Endometrium (tissue), 2 donors: ENCODE data around the gene MAPK8IP3.
"Not testable (repeated sequence)": the region's sequence is repeated elsewhere in the genome, so short reads cannot be mapped to it uniquely, and the experiment has no call there.

Experiments used
- FAIRE-seq: peaks from 2 replicates; lab custom pipeline; 2012; peaks lifted over from hg19 to GRCh38; lab: Jason Lieb, UNC
- donor health status: control.
- donor health status: control.

Gene MAPK8IP3

DNA sequence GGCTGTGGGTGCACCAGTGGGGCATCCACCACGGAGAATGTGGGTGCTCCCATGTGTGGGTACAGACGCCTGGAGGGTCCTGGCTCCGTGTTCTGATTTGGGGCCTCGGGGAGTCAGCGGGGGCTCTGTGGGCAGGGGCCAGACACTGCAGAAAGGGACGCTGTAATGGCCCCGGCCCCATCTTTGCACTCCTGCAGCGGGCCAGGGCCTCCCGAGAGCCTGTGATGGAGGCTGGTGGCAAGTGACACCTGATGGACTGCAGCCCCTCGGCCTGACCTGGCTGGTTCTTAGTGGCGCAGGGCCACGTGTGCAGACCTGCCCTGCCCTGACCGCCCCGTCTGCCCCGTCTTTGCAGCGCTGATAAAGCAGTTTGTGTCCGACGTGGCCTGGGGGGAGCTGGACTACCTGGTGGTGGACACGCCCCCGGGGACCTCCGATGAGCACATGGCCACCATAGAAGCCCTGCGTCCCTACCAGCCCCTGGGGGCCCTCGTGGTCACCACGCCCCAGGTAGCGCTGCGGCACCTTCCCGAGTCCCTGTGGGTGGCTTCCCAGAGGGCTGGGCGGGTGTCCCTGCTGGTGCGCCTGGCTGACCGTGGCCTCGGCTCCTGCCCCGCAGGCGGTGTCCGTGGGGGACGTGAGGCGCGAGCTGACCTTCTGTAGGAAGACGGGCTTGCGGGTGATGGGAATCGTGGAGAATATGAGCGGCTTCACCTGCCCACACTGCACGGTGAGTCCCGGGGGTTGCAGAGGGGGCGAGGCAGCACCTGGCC lies 81.5 kb downstream of the MAPK8IP3 start:
- FAIRE-seq, result no peak

DNA sequence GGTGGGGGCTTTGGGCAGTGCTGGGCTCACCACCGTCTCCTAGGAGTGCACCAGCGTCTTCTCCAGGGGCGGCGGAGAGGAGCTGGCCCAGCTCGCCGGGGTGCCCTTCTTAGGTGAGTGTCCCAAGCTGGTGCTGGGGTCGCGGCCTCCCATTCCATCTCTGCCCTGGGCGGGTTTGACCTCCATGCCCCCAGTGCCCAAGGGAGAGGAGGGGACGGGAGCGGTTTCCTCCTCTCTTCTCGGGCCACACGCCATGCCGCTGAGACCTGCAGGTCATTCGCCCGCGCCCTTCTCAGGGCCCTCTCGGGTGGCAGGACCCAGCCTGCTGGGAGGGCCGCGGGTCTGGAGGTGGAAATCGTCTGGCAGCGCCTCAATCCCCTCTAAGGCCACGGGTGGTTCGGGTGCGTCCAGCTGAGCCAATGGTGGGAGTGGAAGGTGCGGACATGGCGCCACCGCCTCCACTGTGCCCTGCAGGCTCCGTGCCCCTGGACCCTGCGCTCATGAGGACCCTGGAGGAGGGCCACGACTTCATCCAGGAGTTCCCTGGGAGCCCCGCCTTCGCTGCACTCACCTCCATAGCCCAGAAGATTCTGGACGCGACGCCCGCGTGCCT lies 82.2 kb downstream of the MAPK8IP3 start:
- no peak for FAIRE-seq

DNA sequence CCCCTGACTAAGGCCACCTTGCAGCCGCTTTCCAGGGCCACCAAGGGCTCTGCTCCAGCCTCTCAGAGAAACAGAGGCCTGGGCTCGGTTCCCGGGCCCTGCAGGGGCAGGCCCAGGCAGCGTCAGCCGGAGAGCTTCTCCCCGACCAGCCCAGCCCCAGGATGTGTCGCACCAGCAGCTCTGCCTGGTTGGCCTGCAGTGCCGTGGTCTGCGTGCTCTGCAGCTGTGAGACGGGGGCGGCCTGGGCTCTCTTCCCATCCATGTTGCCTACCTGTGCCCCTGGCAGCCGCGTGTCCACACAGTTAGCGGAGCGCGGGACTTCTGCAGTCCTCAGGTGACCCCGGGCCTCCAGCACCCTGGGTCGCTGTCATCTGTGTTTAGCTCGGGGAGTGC lies 82.7 kb downstream of the MAPK8IP3 start:
- FAIRE-seq, result no peak

DNA sequence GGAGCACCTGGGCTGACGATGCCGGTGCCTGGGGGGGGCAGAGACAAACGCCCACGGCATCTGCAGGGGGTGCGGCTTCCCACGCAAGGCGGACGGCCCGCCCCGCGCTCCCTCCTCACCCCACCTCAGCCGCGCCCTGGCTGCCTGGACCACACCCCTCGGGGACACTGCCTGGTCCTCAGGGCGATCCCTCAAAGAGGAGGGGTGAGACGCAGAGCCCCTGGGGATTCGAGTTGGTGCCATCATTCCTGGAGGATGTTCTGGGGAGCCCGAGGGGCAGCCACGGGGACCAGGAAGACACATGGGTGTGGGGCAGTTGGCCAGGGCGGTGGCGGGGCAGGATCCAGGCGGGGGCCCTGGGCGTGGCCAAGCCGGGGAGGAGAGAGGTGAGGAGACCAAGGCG lies 83.6 kb downstream of the MAPK8IP3 start:
- no peak for FAIRE-seq

DNA sequence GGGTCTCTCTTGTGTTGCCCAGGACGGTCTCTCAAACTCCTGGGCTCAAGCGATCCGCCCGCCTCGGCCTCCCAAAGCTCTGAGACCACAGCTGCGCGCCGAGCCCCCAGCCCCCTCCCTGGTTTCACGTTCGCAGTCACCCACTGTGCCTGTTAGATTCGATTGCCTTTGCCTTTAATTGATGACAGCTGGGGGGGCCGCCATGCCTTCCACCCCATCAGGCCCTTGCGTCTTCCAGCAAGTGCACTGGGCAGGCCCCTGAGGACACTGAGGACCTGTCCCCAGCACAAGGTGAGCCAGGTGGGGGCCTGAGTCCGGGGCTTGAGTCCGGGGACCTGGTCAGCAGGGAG lies 84.2 kb downstream of the MAPK8IP3 start:
- no peak for FAIRE-seq

DNA sequence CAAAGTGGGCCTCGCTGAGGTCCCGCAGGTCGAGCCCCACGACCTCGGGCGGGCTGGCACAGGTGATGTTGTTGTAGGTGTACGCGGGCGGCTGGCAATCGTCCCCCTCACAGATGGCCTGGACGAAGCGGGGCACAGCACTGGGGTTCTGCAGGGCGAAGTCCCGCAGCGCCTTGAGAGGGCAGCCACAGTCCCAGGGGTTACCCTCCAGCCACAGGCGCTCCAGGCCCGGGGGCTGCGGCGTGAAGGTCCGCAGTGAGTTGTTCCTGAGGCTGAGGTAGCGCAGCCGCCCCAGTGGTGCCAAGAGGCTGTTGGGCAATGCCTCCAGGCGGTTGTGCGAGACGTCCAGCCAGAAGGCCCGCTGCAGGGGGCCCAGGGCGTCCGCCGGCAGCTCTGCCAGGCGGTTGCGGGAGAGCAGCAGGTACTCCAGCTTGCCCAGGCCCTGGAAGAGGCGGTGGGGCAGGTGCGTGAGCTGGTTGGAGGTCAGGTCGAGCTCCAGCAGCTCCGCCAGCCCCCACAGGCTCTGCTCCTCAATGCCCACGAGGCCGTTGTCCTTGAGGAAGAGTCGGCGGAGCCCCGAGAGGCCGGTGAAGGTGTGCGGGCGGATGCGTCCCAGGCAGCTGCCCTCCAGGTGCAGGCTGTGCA lies 84.7 kb downstream of the MAPK8IP3 start:
- no peak for FAIRE-seq

DNA sequence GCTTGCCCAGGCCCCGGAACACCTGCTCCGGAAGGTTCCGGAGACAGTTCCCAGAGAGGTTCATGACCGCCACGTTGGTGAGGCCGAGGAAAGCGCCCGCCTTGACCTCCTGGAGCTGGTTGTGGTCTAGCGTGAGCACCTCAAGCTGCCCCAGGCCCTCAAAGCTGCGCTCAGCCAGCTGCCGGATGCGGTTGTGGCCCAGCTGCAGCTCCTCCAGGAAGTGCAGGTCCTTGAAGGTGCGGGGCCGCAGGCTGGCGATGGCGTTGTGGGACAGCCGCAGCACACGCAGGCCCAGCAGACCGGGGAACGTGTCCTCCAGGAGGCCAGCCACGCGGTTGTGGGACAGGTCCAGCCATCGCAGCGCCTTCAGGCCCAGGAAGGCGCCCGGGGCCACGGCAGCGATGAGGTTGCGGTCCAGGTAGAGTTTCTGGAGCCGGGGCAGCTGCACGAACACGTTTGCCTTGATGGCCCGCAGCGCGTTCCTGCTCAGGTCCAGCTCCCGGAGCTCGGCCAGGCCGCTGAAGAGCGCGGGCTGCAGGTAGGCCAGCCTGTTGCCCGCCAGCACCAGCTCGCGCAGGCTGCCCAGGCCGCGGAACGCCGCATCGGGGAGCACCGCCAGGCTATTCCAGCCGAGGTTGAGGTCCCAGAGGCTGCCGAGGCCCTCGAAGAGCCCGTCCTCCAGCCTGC lies 85.4 kb downstream of the MAPK8IP3 start:
- no peak for FAIRE-seq

DNA sequence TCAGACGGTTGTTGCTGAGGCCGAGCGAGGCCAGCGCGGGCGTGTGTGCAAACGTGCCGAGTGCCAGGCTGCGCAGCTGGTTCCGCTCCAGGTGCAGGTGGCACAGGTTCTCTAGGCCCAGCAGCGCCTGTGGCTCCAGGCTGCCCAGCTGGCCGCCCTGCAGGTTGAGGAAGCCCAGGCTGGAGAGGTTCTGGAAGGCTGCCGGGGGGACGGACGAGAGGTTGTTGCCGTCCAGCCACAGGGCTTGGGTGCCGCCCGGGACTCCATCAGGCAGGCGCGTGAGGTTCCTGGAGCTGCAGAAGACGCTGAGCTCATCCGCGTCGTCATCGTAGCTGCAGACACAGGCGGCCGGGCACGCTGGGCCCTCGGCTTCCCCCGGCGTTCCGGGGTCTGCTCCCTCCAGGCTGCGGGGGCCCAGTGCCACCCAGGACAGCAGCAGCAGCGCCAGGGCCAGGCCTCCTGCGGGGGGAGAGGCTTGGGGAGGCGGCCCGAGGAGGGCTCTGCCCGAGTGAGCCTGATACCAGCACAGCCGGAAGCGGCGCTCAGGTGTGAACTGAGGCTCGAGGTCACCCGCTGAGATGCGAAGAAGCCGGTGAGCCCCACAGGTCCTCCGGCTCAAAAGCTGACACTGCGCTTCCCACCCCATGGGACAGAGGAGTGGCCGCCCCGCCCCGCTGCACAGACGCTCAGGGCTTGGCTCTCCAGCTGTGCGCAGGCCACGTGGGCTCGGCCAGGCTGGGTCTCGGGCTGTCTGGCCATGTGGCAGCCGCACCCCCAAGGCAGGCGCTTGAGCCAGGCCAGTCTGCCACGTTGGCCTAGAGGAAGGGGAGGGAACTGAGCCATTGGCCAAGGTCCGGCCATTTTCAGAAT lies 86.2 kb downstream of the MAPK8IP3 start:
- no peak for FAIRE-seq

DNA sequence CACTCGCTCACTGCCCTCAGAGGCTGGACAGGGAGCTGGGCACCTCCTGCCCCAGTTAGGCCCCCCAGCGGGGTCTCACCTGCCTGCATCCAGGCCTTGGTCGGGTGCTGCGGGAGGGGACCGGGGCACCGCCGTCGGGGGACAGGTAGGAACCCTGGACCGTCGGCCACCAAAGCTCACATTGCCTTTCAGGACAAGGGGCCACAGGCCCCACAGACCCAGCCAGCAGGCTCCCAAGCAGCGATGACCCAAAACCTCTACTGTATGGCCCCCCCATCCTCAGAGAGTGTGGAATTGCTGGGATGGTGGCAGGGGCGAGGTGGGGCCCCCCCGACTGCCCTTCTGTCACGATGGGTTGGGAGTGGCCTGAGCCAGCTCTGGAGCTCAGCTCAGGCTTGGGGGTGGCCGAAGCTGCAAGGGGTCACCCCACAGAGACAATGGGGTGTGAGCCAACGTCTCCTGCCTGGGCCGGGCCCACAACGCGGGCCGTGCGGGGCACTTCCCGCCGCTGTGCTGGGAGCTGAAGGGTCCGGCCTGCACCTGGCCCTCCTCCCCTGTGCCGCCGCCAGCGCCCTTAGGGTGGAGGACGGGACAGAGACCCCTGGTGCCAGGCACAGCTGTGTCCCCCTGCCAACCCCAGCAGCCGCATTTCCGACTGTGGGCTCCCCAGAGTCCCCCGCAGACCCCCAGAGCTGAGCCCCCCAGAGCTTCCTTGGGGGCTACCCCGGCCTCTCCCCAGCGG lies 87.0 kb downstream of the MAPK8IP3 start:
- no peak for FAIRE-seq

DNA sequence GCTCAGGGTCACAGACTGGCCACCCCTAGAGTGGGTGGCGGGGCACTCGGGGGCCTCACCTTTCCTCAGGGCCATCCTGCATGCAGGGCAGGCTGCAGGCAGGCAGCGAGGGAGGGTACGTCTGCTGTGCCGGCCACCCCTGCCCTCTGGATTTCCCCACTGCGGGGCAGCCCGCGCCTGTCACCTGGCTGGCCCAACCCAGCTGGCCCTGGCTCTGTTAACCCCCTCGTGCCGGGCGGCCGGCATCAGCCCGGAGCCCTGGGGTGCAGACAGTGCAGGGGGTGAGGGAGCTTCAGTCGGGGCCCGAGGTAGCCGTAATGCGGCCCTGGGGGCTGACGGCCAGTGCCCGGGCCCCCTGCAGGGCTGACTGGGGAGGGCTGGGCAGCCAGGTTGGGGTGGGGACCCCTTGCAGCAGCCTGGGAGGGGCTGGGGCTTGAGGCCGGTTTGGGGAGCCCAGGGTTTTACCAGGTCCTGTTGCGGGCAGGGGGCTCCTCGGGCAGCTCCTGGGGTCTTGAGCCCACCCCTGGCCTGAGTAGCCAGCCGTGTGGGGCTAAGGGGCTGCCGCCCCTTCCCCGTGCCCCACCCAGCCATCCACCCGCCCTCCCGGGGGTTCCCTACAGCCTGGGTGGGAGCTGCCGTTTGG lies 87.7 kb downstream of the MAPK8IP3 start, which contains the start of gene IGFALS:
Gene IGFALS, minus strand, starts transcription at position 128 of the 643 bp plus-strand sequence. Its CDS starts 53 bp downstream, at position 75.
- FAIRE-seq, result no peak

DNA sequence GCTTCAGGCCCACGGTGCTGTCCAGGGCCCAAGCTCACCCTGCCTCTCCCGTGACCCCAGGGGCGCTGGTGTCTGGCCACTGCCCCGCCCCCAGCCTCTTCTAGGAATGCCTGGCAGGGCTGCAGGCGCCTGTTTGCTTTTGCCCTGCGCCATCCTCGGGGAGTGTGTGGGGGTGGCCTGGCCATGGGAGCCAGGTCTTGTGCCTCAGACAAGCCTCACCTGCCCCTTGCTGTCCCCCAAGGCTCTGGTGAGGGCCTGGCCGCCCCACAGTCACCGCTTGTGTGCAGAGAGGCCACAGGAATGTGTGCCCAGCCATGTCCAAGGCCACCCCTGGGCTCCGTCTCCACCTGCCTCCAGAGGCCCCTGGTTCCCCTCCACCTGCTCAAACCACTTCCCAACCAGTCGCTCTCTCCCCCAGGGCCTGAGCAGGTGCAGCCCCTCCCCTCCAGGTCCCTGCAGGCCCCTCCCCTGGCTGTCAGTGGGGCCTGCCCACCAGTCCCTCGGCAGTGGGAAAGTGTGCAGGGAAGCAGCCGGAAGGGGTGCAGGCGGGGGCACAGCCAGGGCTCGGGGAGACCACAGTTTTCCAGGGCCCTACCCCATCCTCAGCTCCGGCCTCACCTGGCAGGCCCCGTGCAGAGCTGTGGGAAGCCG lies 88.4 kb downstream of the MAPK8IP3 start:
- FAIRE-seq, result no peak

DNA sequence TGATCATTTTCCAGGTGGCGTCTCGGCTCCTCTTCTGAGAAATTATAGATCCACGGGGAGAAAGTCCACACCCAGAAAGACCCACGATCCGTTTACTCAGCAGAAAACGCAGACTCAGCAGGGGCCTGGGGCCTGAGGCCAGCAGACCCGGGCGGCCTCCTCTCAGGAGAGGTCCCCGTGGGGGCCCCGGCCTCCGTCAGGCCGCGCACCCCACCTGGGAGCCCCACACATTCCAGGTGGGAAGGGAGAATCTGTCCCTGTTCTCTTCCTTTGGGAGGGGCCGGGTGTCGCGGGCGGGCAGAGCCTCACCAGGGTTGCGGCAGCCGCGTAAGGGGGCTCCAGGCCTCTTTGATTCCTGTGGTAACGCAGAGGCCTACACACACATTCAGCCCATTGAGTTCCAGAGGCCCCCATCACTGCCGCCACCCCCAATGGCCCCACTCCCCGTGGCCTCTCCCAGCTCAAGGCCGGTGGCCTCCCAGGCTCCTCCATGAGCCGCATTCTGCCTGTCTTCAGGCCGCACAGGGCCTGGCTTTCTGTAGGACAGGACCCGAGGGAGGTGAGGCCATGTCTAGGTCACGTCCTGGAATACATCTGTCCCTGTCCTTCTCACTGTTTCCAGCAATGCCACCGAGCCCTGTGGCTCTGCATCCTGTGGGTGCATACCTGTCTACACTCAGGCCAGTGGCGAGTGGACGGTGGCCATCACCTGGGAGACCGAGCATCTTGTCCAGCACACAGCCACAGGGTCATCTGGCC lies 89.1 kb downstream of the MAPK8IP3 start:
- no peak for FAIRE-seq

DNA sequence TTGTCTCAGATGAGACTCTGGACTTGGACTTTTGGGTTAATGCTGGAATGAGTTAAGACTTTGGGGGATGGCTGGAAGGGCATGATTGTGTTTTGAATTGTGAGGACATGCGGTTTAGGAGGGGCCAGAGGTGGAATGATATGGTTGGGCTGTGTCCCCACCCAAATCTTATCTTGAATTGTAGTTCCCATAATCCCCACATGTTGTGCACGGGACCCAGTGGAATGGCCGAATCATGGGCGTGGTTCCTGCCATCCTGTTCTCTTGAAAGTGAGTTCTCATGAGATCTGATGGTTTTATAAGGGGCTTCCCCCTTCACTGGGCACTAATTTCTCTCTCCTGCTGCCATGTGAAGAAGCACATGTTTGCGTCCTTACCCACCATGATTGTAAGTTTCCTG lies 93.3 kb downstream of the MAPK8IP3 start:
- not testable (repeated sequence) for FAIRE-seq

DNA sequence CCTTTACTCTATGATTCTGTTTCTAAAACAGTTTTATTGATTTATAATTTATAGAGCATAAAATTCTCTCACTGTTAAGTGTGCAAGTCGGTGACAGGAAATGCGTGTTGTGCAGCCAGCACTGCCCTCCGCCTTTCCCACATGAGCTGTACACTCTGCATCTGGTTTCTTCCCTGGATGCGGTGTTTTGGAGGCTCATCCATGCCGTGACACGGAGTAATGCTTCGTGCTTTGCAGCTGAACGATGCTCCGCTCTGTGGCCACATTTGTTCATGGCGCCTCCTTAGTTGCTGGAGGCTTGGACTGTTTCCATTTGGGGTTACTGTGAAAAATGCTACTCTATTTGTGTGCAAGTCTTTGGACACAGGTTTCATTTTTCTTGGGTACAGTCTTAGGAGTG lies 94.7 kb downstream of the MAPK8IP3 start:
- FAIRE-seq, result no peak

DNA sequence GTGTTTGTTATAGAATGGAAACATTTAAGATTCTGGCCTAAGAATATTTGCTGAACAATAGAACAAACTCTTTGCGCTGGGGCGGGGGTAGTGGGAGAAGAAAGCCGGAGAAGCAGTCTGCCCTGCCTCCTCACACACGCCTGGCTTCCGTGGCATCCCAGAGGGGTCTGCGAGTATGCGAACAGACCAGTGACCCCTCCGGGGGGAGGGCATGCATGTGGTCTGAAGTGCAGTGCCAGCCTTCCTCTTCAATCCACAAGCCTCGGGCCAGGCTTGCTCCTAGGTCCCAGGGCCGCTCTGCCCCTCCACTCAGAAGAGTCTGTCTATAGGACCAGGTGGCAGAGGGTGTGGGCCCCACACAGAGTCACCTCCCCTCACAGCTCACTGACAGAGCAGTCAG lies 101.6 kb downstream of the MAPK8IP3 start:
- no peak for FAIRE-seq

DNA sequence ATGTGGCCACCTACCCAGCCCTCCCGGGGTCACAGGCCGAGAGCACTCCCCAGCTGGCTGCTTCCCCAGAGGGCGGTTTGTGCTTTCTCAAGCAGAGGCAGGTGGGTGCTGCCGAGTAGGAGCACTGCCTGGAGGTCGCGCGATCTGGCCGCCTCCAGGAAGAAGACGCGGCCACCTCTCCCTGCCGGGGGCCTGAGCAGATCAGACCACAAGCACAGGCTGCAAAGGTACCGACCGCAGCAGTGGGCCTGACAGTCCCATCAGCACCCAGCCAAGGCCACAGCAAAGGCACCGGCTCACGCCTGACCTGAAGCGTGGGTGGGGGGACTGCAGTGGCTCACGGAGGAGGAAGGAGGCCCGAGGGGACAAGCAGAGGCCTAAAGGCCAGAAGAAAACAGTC lies 102.7 kb downstream of the MAPK8IP3 start:
- FAIRE-seq, result no peak

DNA sequence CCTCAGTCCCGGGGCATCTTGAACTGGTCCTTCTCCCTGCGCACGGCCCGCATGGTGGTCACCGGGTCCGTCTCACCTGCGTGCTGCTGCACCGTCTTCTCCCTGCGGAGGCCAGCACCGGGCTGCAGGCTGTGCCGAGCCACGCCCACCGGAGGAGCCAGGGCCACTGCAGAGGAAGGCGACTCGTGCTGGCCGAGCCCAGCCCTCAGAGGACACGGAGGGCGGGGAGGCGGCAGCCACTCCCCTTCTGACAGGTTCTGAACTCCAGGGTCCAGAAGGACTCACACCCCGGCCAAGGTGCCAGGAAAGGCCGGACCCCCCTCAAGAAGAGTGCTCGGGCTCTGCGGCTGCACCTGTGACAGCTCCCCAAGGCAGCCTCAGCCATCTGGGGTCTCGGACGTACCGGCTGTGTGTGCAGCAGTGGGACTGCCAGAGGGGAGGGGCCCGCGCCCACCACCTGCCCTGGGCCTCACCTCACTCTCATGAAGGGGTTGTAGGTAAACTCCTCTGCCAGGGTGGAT lies 103.3 kb downstream of the MAPK8IP3 start:
- no peak for FAIRE-seq

DNA sequence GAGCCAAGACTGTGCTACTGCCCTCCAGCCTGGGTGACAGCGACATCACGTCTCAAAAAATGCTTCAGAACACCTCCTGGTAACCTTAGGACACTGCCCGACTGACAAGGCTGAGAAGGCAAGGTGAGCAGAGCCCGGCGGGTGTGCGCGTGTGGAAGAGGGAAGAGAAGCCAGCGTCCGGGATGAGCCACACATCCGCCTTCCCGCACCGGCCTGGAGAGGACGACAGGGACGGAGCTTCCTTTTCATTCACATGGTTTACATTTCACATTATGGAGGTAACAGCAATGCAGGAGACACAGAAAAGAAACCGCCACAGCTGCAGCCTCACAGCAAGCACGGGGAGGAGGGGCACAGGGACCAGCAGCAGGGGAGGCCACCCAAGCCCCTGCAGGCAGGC lies 104.1 kb downstream of the MAPK8IP3 start:
- FAIRE-seq, result no peak

DNA sequence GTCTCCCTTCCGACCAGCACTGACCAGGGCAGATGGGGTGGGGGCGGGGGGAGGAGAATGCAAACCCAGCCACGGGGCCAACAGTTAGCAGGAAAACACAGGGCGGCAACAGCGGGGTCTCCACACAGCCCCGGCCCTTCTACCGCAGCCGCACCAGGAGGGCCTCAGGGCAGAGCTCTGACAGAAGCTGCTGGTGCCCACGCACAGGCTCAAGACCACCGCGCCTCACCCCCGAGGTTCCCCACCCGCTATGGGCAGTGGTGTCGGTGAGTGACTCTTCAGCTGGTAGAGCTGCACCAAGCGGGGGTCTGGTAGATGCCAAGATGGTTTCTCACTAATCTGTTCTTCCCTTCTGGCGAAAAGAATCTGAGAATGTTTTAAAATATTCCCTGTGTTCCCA lies 104.5 kb downstream of the MAPK8IP3 start:
- FAIRE-seq, result no peak
